KMS-11 (cell line): Measurements from ENCODE around the gene KRT38.

ENCODE experiments used
- H2AFZ ChIP-seq: fragments of 200-600 bp; sonication (generic); 2 replicates; pipeline ENCODE4 v1.6.1; 2016; ENCODE audit warnings: antibody characterized with exemption, mixed run types, low read depth
- H3K27ac ChIP-seq: fragments of 200-600 bp; sonication (generic); 2 replicates; pipeline ENCODE4 v1.6.1; 2016; ENCODE audit warnings: mild to moderate bottlenecking, mixed run types
- H3K27me3 ChIP-seq: fragments of 200-600 bp; sonication (generic); 2 replicates; pipeline ENCODE4 v1.6.1; 2017; ENCODE audit warnings: mild to moderate bottlenecking, low read depth, mixed run types, moderate library complexity; ENCODE audit not compliant: insufficient read depth
- H3K36me3 ChIP-seq: fragments of 200-600 bp; sonication (generic); 2 replicates; pipeline ENCODE4 v1.6.1; 2017; ENCODE audit warnings: mild to moderate bottlenecking, mixed run types; ENCODE audit not compliant: insufficient read depth
- H3K4me1 ChIP-seq: fragments of 200-600 bp; sonication (generic); 2 replicates; pipeline ENCODE4 v1.6.1; 2016; ENCODE audit warnings: mild to moderate bottlenecking, low read depth, mixed run types; ENCODE audit not compliant: poor library complexity, severe bottlenecking
- H3K4me2 ChIP-seq: fragments of 200-600 bp; sonication (generic); 2 replicates; pipeline ENCODE4 v1.7.0; 2016; ENCODE audit warnings: mild to moderate bottlenecking, mixed run types
- H3K4me3 ChIP-seq: fragments of 200-600 bp; sonication (generic); IDR thresholded peaks from 2 replicates; pipeline ENCODE4 v1.6.1; 2017; ENCODE audit warnings: low read depth, low read length, mixed read lengths; ENCODE audit not compliant: insufficient read depth
- H3K79me2 ChIP-seq: fragments of 200-600 bp; sonication (generic); 2 replicates; pipeline ENCODE4 v1.6.1; 2016; ENCODE audit warnings: low read depth, mixed run types; ENCODE audit not compliant: insufficient read depth
- H3K9ac ChIP-seq: fragments of 200-600 bp; sonication (generic); 2 replicates; pipeline ENCODE4 v1.6.1; 2016; ENCODE audit warnings: mild to moderate bottlenecking, mixed run types
- H4K20me1 ChIP-seq: fragments of 200-600 bp; sonication (generic); 2 replicates; pipeline ENCODE4 v1.6.1; 2016; ENCODE audit warnings: mild to moderate bottlenecking, mixed run types; ENCODE audit not compliant: insufficient read depth
- CTCF ChIP-seq: fragments of 200-600 bp; sonication (generic); conservative IDR thresholded peaks from 2 replicates; pipeline ENCODE4 v1.6.1; 2017; ENCODE audit warnings: low read depth, mild to moderate bottlenecking, antibody characterized with exemption, low read length, moderate library complexity, mixed read lengths

KRT38 gene

GRCh38 chr17:41440531-41441033 lies at the start of gene KRT38:
TSS of gene KRT38 (minus strand) at chr17:41440983. CDS start at chr17:41440921, 62 bp downstream.
- no peaks in the 10 kb centered on the region for H3K27me3 ChIP-seq

GRCh38 chr17:41489531-41489930 lies 48.7 kb upstream of the KRT38 start, which contains the start of gene KRT36:
TSS of gene KRT36 (minus strand) at chr17:41489910. CDS start at chr17:41489864, 46 bp downstream.
- Histone ChIP-seq H3K27me3 (no peaks in the 10 kb centered on the region; the same call in 1 of the 2 replicates), H3K4me2 (no peak within 1 kb of the TSS), H3K4me3 (no peak within 1 kb of the TSS), H3K4me1 (no peaks in the 10 kb centered on the region), H3K27ac (no peak within 1 kb of the TSS), H2AFZ (no peak within 1 kb of the TSS), H3K36me3 (no peaks in the 10 kb centered on the region), H3K79me2 (no peaks in the 10 kb centered on the region), H4K20me1 (no peaks in the 10 kb centered on the region), H3K9ac (no peak within 1 kb of the TSS)
- no peak for TF ChIP-seq CTCF

More at GRCh38 chr17:41440531-41441033, at the start of gene KRT38:
- Histone ChIP-seq H4K20me1 (no peaks in the 10 kb centered on the region), H2AFZ (no peak within 1 kb of the TSS), H3K4me3 (no peak within 1 kb of the TSS), H3K79me2 (no peaks in the 10 kb centered on the region), H3K4me2 (no peak within 1 kb of the TSS), H3K27ac (no peak within 1 kb of the TSS), H3K9ac (no peak within 1 kb of the TSS), H3K4me1 (no peaks in the 10 kb centered on the region), H3K36me3 (no peaks in the 10 kb centered on the region)
- TF ChIP-seq CTCF: no peak

GRCh38 chr17:41486809-41487530 lies 46.2 kb upstream of the KRT38 start:
- no peak overlapping the region for H3K4me2 ChIP-seq
- no peaks in the 10 kb centered on the region for H3K36me3 ChIP-seq
- no peaks in the 10 kb centered on the region for H3K79me2 ChIP-seq
- no peaks in the 10 kb centered on the region for H4K20me1 ChIP-seq
- no peak overlapping the region for H3K9ac ChIP-seq
- TF ChIP-seq CTCF: peak; percentile 42
- no peak overlapping the region for H3K27ac ChIP-seq
- H3K27me3 ChIP-seq: no peaks in the 10 kb centered on the region; the same call in 1 of the 2 replicates
- H3K4me3 ChIP-seq: no peak overlapping the region
- H3K4me1 ChIP-seq: no peaks in the 10 kb centered on the region
- no peak overlapping the region for H2AFZ ChIP-seq

- H3K36me3 ChIP-seq: no peaks in the 10 kb centered on the region
- no peak overlapping the region for H3K9ac ChIP-seq
- no peak overlapping the region for H3K4me3 ChIP-seq
- H3K27ac ChIP-seq: no peak overlapping the region
- H3K4me1 ChIP-seq: no peaks in the 10 kb centered on the region
- H3K79me2 ChIP-seq: no peaks in the 10 kb centered on the region
- H2AFZ ChIP-seq: no peak overlapping the region
- H3K27me3 ChIP-seq: no peaks in the 10 kb centered on the region; the same call in 1 of the 2 replicates
- H4K20me1 ChIP-seq: no peaks in the 10 kb centered on the region
- H3K4me2 ChIP-seq: no peak overlapping the region
- no peak for TF ChIP-seq CTCF
Measured at GRCh38 chr17:41486316-41486715, 45.5 kb upstream of the KRT38 start.
